Neural crest cell (in vitro differentiated cells): Measurements from ENCODE around the gene COL9A1. TPM values are rescaled to one million over a fixed set of nuclear protein-coding genes. Genes with fewer than 3 reads are reported as not detected.
"Not testable (repeated sequence)": the region's sequence is repeated elsewhere in the genome, so short reads cannot be mapped to it uniquely, and the experiment has no call there.

ENCODE experiments used
- DNase-seq: peaks from one replicate; pipeline ENCODE4 v3.0.0; 2021; ENCODE audit warnings: low read depth, mixed read lengths, low spot score
- H3K27ac Mint-ChIP-seq: one replicate; pipeline ENCODE4 v1.8.0; 2021; ENCODE audit warnings: mild to moderate bottlenecking, mixed read lengths; ENCODE audit not compliant: unreplicated experiment
- H3K27me3 Mint-ChIP-seq: 2 replicates; pipeline ENCODE4 v1.8.0; 2021; ENCODE audit warnings: low read depth, mild to moderate bottlenecking, mixed read lengths
- H3K36me3 Mint-ChIP-seq: 2 replicates; pipeline ENCODE4 v1.8.0; 2021; ENCODE audit warnings: low read depth, mild to moderate bottlenecking, mixed read lengths
- H3K4me1 Mint-ChIP-seq: 2 replicates; pipeline ENCODE4 v1.8.0; 2021; ENCODE audit warnings: mixed read lengths
- H3K4me3 Mint-ChIP-seq: one replicate; pipeline ENCODE4 v1.8.0; 2021; ENCODE audit warnings: mild to moderate bottlenecking, mixed read lengths
- H3K9me3 Mint-ChIP-seq: 2 replicates; pipeline ENCODE4 v1.8.0; 2021; ENCODE audit warnings: mixed read lengths
- CTCF ChIP-seq: fragments of 200-600 bp; sonication (generic); conservative IDR thresholded peaks from 2 replicates; pipeline ENCODE4 v1.5.0; 2021; ENCODE audit warnings: antibody characterized with exemption, mild to moderate bottlenecking
- long read RNA-seq: library from polyadenylated mRNA; unstranded; transcript quantifications from one replicate; pipeline ENCODE4 v2.0.0, GENCODE V29; 2020
- total RNA-seq: library from RNA; stranded (reverse); gene quantifications from 2 replicates; pipeline ENCODE4 v1.2.1, GENCODE V29; 2021

The COL9A1 gene
- 28.6 and 30.8 TPM in 2 replicates for total RNA-seq
- long read RNA-seq, transcript COL9A1-201 (32 exons, 3,051 nt), result major isoform, 9 of 18 reads
- long read RNA-seq, partial matches to known transcripts, result 4 of 18 reads
- long read RNA-seq, other reads (novel, unspliced or antisense), result 4 of 18 reads

DNA sequence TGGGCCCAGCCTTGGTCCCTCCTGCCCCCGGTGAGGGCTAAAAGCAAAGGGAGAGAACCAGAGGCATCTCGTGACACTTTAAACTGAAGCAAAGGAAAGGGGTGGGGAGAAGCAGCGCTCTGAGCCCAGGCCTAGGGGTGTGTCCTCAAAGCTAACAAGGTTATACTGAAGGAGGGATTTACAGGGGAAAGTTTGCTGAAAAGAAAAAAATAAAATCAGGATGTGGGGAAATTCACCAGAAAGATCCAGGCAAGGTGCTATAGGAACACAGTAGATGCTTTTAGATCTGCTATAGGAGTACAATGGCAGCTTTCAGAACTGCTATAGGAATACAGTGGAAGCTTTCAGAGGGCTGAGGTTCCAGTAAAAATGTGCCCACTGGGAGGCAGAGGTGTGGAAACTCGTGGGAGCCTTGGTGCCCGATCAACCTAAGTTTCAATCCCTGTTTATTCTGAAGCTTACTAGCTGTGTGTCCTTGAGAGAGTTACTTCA is at the start of gene COL9A1:
Gene COL9A1, minus strand, starts transcription at position 51 of the 492 bp plus-strand sequence. CDS start 160 bp downstream, outside the sequence.
- H3K9me3 Mint-ChIP-seq, result no peaks in the 10 kb centered on the region
- no peak for TF ChIP-seq CTCF
- DNase-seq, result no peak
- H3K4me3 Mint-ChIP-seq, result no peak within 1 kb of the TSS
- peaks cover 14% of the 10 kb centered on the region for H3K27me3 Mint-ChIP-seq
- H3K27ac Mint-ChIP-seq, result no peak within 1 kb of the TSS
- H3K4me1 Mint-ChIP-seq, result peaks cover 12% of the 10 kb centered on the region
- H3K36me3 Mint-ChIP-seq, result no peaks in the 10 kb centered on the region

DNA sequence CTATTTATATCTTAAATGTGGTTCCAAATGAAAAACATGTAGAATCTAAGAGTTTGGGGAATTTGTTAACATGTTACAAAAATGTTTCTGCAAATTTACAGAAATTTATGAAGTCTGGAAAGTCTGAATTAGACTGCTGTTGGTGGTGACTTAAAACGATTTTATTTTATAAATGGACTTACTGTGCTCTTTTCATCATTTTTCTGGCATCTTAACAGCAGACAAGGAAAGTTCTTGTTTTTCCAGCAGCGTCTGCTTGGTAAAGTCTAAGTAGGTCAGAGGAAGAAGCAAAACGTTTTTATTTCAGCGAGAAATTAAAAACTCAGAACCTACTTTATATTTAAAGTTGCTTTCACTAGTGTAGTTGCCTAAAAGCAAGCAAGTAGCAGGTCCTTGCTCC is 48.6 kb upstream of the COL9A1 start:
- H3K27me3 Mint-ChIP-seq, result no peaks in the 10 kb centered on the region
- no peak for DNase-seq

DNA sequence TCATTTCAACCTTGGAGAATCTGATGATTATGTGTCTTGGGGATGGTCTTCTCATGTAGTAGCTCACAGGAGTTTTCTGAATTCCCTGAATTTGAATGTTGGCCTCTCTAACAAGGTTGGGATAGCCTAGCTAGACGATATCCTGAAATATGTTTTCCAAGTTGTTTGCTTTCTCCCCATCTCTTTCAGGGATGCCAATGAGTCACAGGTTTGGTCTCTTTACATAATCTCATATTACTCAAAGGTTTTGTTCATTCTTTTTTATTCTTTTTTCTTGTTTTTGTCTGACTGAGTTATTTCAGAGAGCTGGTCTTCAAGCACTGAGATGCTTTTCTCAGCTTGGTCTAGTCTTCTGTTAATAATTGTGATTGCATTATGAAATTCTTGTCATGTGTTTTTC is 42.7 kb upstream of the COL9A1 start:
- Mint-ChIP-seq H3K36me3 (no peaks in the 10 kb centered on the region), H3K9me3 (no peaks in the 10 kb centered on the region), H3K4me1 (no peaks in the 10 kb centered on the region), H3K27me3 (no peaks in the 10 kb centered on the region), H3K4me3 (no peak overlapping the region), H3K27ac (no peak overlapping the region)
- TF ChIP-seq CTCF, result no peak
- DNase-seq, result no peak

More for the DNA sequence above, 48.6 kb upstream of the COL9A1 start:
- no peaks in the 10 kb centered on the region for H3K9me3 Mint-ChIP-seq
- H3K4me3 Mint-ChIP-seq, result no peak overlapping the region
- no peaks in the 10 kb centered on the region for H3K36me3 Mint-ChIP-seq
- H3K4me1 Mint-ChIP-seq, result peaks cover 7% of the 10 kb centered on the region
- TF ChIP-seq CTCF, result no peak
- H3K27ac Mint-ChIP-seq, result no peak overlapping the region

DNA sequence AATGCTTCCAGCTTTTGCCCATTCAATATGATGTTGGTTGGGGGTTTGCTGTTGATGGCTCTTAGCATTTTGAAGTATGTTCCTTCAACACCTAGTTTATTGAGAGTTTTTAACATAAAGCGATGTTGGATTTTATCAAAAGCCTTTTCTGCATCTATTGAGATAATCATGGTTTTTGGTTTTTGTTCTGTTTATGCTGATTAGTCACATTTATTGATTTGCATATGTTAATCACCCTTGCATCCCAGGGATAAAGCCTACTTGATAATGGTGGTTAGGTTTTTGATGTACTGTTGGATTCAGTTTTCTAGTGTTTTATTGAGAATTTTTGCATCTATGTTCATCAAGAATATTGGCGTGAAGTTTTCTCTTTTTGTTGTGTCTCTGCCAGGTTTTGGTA is 40.4 kb upstream of the COL9A1 start:
- Mint-ChIP-seq H3K4me1 (no peaks in the 10 kb centered on the region), H3K27me3 (no peaks in the 10 kb centered on the region), H3K27ac (no peak overlapping the region), H3K36me3 (no peaks in the 10 kb centered on the region), H3K9me3 (peaks cover 2% of the 10 kb centered on the region), H3K4me3 (no peak overlapping the region)
- no peak for DNase-seq
- TF ChIP-seq CTCF, result no peak

GRCh38 chr6:70339810-70340209 is 36.9 kb upstream of the COL9A1 start:
- not testable (repeated sequence) for H3K4me1 Mint-ChIP-seq, H3K27ac Mint-ChIP-seq, H3K27me3 Mint-ChIP-seq, H3K4me3 Mint-ChIP-seq, H3K36me3 Mint-ChIP-seq, H3K9me3 Mint-ChIP-seq, DNase-seq

DNA sequence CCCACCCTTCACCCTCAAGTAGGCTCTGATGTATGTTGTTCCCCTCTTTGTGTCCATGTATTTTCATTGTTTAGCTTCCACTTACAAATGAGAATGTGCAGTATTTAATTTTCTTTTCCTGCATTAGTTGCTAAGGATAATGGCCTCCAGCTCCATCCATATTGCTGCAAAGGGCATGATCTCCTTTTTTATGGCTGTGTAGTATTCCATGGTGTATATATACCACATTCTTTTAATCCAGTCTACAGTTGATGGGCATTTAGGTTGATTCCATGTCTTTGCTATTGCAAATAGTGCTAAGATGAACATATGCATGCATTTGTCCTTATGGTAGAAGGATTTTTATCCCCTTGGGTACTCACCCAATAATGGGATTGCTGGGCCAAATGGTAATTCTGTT is 35.9 kb upstream of the COL9A1 start:
- no peak overlapping the region for H3K27ac Mint-ChIP-seq
- peaks cover 6% of the 10 kb centered on the region for H3K9me3 Mint-ChIP-seq
- H3K4me3 Mint-ChIP-seq, result no peak overlapping the region
- no peaks in the 10 kb centered on the region for H3K27me3 Mint-ChIP-seq
- no peak for DNase-seq
- no peak for TF ChIP-seq CTCF
- H3K36me3 Mint-ChIP-seq, result no peaks in the 10 kb centered on the region
- H3K4me1 Mint-ChIP-seq, result no peaks in the 10 kb centered on the region
